ENCODE measurements around the gene RNF207. TPM values are rescaled to one million over a fixed set of nuclear protein-coding genes. Genes with fewer than 3 reads are reported as not detected.
A peak's percentile ranks its signal among the peaks of the same experiment; 100 is the strongest.

Gene RNF207
- total and polyA plus RNA-seq, 2 of the 13 experiments (the other 11 are each of a cell fraction or from before 2014, with no cell fraction given), result 9.8 to 15.9 TPM

- peak; percentile 77; the same call in 1 of the 2 replicates for TF ChIP-seq ZNF318 (CRISPR knock-in tag; IDR thresholded peaks at IDR 0.05)
- TF ChIP-seq ZFP1 (CRISPR knock-in tag; IDR thresholded peaks at IDR 0.05), result no peak
- TF ChIP-seq MAX (IDR thresholded peaks at IDR 0.05), result peak; percentile 96
- TF ChIP-seq ATAD3A (CRISPR knock-in tag; IDR thresholded peaks at IDR 0.05), result peak; percentile 60; the same call in 1 of the 2 replicates
- TF ChIP-seq BRD4 (CRISPR knock-in tag; IDR thresholded peaks at IDR 0.05), result peak; percentile 91
- peak; percentile 68 for TF ChIP-seq ZNF580 (CRISPR knock-in tag; IDR thresholded peaks at IDR 0.05; ENCODE audit: borderline replicate concordance, low read depth)
- 0 out of 2 replicates have a peak, but pooled peaks have one; percentile 67 for TF ChIP-seq RARG (CRISPR knock-in tag; IDR thresholded peaks at IDR 0.05; ENCODE audit: low read depth)
- peak; percentile 74; the same call in 1 of the 2 replicates for TF ChIP-seq ZC3H13 (CRISPR knock-in tag; IDR thresholded peaks at IDR 0.05)
- peak; percentile 93 for TF ChIP-seq YY1 (IDR thresholded peaks at IDR 0.05; ENCODE audit: insufficient read depth, insufficient replicate concordance, low read depth, low read length)
- no peak for TF ChIP-seq ZEB1 (IDR thresholded peaks at IDR 0.05; ENCODE audit: insufficient replicate concordance, low read depth)
- peak; percentile 89; the same call in 1 of the 2 replicates for TF ChIP-seq ZSCAN21 (CRISPR knock-in tag; IDR thresholded peaks at IDR 0.05; ENCODE audit: borderline replicate concordance)
- peak; percentile 82; the same call in 1 of the 2 replicates for TF ChIP-seq ZNF34 (CRISPR knock-in tag; IDR thresholded peaks at IDR 0.05; ENCODE audit: borderline replicate concordance)
- TF ChIP-seq ZNF572 (CRISPR knock-in tag; IDR thresholded peaks at IDR 0.05), result 0 out of 2 replicates have a peak, but pooled peaks have one; percentile 39
- peak; percentile 59; the same call in 1 of the 2 replicates for TF ChIP-seq NFKBIZ (CRISPR knock-in tag; IDR thresholded peaks at IDR 0.05)
- peak; percentile 86 for TF ChIP-seq ZNF274 (CRISPR knock-in tag; IDR thresholded peaks at IDR 0.05)
- TF ChIP-seq ZNF816 (CRISPR knock-in tag; IDR thresholded peaks at IDR 0.05; ENCODE audit: borderline replicate concordance), result peak; percentile 56; the same call in 1 of the 2 replicates
- TF ChIP-seq ELK4 (CRISPR knock-in tag; IDR thresholded peaks at IDR 0.05; ENCODE audit: borderline replicate concordance), result no peak
- peak; percentile 74; the same call in 1 of the 2 replicates for TF ChIP-seq ARNT2 (CRISPR knock-in tag; IDR thresholded peaks at IDR 0.05; ENCODE audit: low read depth)
- TF ChIP-seq KDM2A (CRISPR knock-in tag; IDR thresholded peaks at IDR 0.05; ENCODE audit: borderline replicate concordance, low read depth), result peak; percentile 95
Measured at GRCh38 chr1:6199298-6200187, 6.4 kb upstream of the RNF207 start, which contains the start of gene RPL22 (continued).
